ENCODE measurements around the gene CTTNBP2NL. TPM values are rescaled to one million over a fixed set of nuclear protein-coding genes. Genes with fewer than 3 reads are reported as not detected.
"Not testable (repeated sequence)": the region's sequence is repeated elsewhere in the genome, so short reads cannot be mapped to it uniquely, and the experiment has no call there.

CTTNBP2NL gene
- total RNA-seq, 2 experiments from 2014 or later: 0.54 to 1.5 TPM

DNA sequence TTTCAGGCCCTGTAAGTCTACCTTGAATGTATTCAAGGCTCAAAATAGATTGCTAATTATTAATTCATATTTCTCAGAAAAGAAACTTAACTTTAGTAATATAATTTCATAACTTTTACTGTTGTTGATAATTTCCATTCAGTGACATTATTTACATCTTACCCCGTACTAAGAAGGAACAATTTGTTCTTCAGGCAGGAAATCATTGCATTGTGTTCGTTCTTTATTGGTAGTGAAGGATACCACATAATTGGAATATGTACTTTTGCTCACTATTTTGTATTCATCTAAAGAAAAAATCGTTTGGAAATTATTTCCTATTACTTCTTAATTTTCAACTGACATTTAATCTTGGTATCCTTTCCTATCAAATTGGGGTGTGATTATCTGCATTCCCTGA is 39.4 kb downstream of the CTTNBP2NL start:
- Mint-ChIP-seq H3K4me3 (no peak overlapping the region), H3K27me3 (peaks cover 12% of the 10 kb centered on the region), H3K4me1 (no peaks in the 10 kb centered on the region), H3K36me3 (no peaks in the 10 kb centered on the region), H3K27ac (no peak overlapping the region), H3K9me3 (no peaks in the 10 kb centered on the region)
- no peak for DNase-seq

DNA sequence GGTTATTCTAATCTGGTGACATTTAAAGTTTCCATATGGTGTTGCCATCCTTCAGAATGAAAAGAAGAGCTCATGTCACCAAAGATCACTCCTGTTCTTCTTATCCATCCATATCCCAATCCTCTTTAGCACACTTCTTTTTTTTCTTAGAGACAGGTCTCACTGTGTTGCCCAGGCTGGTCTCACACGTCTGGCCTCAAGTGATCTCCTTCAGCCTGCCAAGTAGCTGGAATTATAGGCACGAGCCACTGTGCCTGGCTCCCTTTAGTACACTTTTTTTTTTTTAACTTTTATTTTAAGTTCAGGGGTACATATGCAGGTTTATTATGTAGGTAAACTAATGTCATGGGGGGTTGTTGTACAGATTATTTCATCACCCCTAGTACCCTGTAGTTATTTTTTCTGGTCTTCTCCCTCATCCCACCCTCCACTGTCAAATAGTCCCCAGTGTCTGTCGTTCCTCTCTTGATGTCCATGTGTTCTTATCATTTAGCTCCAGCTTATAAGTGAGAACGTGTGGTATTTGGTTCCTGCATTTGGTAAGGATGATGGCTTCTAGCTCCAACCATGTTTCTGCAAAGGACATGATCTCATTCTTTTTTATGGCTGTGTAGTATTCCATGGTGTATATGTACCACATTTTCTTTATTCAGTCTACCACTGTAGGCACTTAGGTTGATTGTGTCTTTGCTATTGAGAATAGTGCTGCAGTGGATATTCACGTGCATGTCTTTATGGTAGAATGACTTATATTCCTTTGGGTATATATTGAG is 40.6 kb downstream of the CTTNBP2NL start:
- Mint-ChIP-seq H3K36me3 (no peaks in the 10 kb centered on the region), H3K27me3 (peaks cover 8% of the 10 kb centered on the region), H3K9me3 (no peaks in the 10 kb centered on the region), H3K27ac (no peak overlapping the region), H3K4me1 (no peaks in the 10 kb centered on the region), H3K4me3 (no peak overlapping the region)
- no peak for DNase-seq

DNA sequence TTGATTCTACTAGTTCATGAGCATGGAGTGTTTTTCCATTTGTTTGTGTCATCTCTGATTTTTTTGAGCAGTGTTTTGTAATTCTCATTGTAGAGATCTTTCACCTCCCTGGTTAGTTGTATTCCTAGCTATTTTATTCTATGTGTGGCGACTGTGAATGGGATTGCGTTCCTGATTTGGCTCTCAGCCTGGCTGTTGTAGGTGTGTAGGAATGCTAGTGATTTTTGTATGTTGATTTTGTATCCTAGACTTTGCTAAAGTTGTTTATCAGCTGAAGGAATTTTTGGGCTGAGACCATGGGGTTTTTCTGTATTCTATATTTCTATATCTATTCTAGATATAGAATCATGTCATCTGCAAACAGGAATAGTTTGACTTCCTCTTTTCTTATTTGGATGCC is 42.1 kb downstream of the CTTNBP2NL start:
- H3K36me3 Mint-ChIP-seq, H3K27me3 Mint-ChIP-seq, H3K4me3 Mint-ChIP-seq, H3K4me1 Mint-ChIP-seq, H3K27ac Mint-ChIP-seq, H3K9me3 Mint-ChIP-seq, DNase-seq: not testable (repeated sequence)

DNA sequence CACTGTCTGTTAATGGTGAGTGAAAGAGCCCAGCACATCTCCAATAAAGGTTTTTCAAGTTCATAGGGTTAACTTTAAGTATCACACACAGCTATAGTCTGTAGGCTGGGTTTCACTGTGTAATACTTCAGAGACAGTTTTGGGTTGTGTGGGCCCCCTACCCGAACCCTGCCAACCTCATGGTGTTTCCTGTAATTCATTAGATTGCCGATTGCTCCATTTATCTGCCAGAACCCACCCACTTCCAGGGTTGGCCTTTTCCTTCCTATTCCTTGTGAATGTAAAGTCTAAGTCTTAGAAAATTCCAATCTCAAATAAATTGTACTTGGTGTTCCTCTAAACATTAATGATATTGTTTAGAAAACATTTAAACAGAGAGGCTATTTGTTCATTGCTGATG is 43.6 kb downstream of the CTTNBP2NL start:
- Mint-ChIP-seq H3K4me3 (no peak overlapping the region), H3K27ac (no peak overlapping the region), H3K36me3 (no peaks in the 10 kb centered on the region), H3K9me3 (no peaks in the 10 kb centered on the region), H3K4me1 (no peaks in the 10 kb centered on the region), H3K27me3 (peaks cover 8% of the 10 kb centered on the region)
- DNase-seq: no peak

DNA sequence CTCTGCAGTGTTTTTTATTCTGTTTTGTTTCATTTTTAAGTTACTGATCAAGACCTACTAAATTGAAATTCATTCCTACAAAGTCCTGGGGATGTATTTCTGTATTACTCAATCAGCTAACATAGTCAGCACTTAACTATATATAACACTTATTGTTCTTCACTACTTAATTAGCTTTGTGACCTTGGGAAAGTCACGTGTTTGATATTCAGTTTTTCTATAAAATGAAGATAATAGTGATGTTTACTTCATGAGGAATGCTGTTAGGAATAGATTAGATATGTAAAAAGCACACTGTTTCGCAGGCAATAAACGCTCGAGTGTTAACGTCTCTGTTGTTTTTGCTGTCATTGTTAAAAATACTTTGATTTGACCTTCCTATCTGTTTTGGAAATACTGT is 44.6 kb downstream of the CTTNBP2NL start:
- Mint-ChIP-seq H3K4me3 (no peak overlapping the region), H3K4me1 (no peaks in the 10 kb centered on the region), H3K27ac (no peak overlapping the region), H3K36me3 (no peaks in the 10 kb centered on the region), H3K9me3 (no peaks in the 10 kb centered on the region), H3K27me3 (peaks cover 8% of the 10 kb centered on the region)
- no peak for DNase-seq

DNA sequence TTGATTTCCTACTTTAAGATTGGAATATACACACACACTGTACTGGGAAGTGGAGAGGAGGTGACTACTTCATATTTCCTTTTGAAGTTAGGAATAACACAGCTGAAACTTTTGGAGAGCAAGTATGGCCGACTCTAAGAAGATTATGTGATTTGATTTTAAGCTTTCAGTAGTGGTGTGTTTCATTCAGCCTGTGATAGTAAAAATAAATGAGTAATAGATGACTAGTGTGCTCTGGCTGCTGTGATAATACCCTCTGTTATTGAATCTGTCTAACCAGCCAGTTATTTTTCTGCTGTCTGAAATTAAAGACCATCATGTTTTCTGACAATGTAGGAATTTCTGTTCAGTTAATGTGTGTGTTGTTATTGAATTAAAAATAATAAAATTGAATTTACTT is 48.3 kb downstream of the CTTNBP2NL start:
- Mint-ChIP-seq H3K4me3 (no peak overlapping the region), H3K27me3 (no peaks in the 10 kb centered on the region), H3K4me1 (no peaks in the 10 kb centered on the region), H3K9me3 (no peaks in the 10 kb centered on the region), H3K27ac (no peak overlapping the region), H3K36me3 (no peaks in the 10 kb centered on the region)
- DNase-seq: no peak

DNA sequence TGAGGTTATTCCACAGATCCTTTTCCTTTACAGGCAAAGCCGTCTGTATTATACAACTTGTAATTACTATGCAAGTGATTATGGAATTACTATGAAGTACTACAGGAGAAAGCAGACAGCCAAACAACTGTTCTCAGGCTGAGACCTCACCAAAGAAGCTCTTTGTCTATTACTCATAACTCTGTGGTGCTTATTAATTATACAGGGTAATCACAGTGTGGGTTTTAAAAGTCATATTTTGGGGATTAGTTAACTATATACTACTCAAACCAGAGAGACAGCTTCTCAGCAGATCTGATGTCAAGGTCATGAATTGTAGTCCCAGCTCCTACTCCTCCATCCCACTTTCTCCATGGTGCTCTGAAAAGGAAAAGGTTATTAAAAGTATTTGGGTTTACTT is 49.6 kb downstream of the CTTNBP2NL start:
- H3K27me3 Mint-ChIP-seq: no peaks in the 10 kb centered on the region

DNA sequence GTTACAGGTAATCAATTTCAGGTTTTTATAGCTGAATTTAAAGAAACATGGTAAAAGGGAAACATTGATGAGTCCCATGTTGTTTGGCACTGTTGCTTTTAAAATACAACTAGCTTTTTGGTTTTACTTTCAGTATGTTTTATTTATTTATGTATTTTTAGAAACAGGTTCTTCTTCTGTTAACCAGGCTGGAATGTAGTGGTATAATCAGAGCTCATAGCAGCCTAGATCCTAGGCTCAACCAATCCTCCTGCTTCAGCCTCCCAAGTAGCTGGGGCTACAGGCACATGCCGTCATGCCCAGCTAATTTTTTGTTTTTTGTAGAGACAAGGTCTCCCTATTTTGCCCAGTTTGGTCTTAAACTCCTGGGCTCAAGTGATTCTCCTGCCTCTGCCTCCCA is 50.4 kb downstream of the CTTNBP2NL start:
- no peaks in the 10 kb centered on the region for H3K36me3 Mint-ChIP-seq
- H3K27ac Mint-ChIP-seq: no peak overlapping the region
- no peak overlapping the region for H3K4me3 Mint-ChIP-seq
- no peaks in the 10 kb centered on the region for H3K27me3 Mint-ChIP-seq
- DNase-seq: no peak
- no peaks in the 10 kb centered on the region for H3K9me3 Mint-ChIP-seq
- no peaks in the 10 kb centered on the region for H3K4me1 Mint-ChIP-seq

More for the DNA sequence above, 49.6 kb downstream of the CTTNBP2NL start:
- Mint-ChIP-seq H3K4me3 (no peak overlapping the region), H3K9me3 (no peaks in the 10 kb centered on the region), H3K27ac (no peak overlapping the region), H3K4me1 (no peaks in the 10 kb centered on the region), H3K36me3 (no peaks in the 10 kb centered on the region)
- DNase-seq: no peak

DNA sequence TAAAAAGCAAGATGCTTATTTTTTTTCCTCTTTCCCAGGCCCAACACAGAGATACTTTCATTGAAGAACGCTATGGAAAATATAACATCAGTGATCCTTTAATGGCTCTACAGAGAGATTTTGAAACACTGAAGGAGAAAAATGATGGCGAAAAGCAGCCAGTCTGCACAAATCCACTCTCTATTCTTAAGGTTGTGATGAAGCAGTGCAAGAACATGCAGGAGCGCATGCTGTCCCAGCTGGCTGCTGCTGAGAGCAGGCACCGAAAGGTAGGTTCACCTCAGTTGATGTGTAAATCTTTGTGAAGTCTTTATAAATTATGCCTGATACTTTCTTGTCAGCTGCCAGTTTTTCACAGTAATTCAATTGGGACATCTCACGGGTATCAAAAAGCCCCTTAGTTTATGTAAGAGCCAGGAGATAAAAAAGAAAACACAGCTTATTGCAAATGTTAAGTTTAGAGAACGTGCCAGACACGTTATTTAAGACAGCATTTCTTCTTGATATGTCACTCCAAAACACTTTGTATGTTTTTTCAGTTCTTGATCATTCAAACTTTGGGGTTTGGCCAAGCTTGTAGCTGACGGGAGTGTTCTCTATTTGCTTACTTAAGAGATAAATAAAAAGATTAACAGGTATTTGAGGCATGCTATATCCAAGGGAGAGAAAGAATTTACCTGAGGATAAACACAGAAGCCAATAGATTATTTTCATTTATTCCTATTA is 53.1 kb downstream of the CTTNBP2NL start:
- no peak overlapping the region for H3K4me3 Mint-ChIP-seq
- H3K36me3 Mint-ChIP-seq: no peaks in the 10 kb centered on the region
- no peak overlapping the region for H3K27ac Mint-ChIP-seq
- H3K9me3 Mint-ChIP-seq: no peaks in the 10 kb centered on the region
- DNase-seq: no peak
- H3K4me1 Mint-ChIP-seq: no peaks in the 10 kb centered on the region
- no peaks in the 10 kb centered on the region for H3K27me3 Mint-ChIP-seq

DNA sequence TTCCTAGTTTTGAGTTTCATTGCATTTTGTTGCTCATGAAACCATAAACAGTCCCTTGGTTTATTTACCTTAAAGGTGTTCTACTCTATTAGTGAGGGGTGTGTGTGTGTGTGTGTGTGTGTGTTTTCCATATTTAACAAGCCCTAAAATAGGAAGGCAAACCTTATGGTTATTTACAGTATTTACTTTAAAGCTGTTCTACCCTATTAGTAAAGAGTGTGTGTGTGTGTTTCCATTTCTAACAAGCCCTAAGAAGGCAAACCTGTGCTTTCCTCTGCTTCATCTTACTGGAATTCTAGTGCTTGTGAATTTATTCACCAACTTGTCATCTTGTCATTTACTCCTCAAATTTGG is 53.6 kb downstream of the CTTNBP2NL start:
- Mint-ChIP-seq H3K4me1 (no peaks in the 10 kb centered on the region), H3K9me3 (no peaks in the 10 kb centered on the region), H3K36me3 (no peaks in the 10 kb centered on the region), H3K27me3 (peaks cover 4% of the 10 kb centered on the region), H3K27ac (no peak overlapping the region), H3K4me3 (no peak overlapping the region)
- DNase-seq: no peak

DNA sequence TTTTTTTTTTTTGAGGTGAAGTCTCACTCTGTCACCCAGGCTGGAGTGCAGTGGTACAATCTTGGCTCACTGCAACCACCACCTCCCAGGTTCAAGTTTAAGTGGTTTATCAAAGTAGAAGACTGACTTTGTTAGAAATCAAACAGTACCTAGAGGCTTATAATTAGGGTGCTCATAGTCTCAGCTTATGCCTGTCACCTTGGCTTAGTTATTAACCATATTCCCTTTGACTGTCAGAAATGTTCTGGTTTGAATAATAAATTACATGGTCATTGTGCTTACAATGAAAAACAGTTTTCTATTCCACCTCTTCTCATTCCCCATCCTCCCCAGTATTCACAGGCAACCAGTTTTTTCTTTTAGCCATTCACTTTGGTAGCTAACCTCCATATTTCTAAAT is 54.8 kb downstream of the CTTNBP2NL start:
- H3K4me1 Mint-ChIP-seq: no peaks in the 10 kb centered on the region
- no peaks in the 10 kb centered on the region for H3K9me3 Mint-ChIP-seq
- no peak overlapping the region for H3K4me3 Mint-ChIP-seq
- DNase-seq: no peak
- peaks cover 4% of the 10 kb centered on the region for H3K27me3 Mint-ChIP-seq
- H3K36me3 Mint-ChIP-seq: no peaks in the 10 kb centered on the region
- no peak overlapping the region for H3K27ac Mint-ChIP-seq

DNA sequence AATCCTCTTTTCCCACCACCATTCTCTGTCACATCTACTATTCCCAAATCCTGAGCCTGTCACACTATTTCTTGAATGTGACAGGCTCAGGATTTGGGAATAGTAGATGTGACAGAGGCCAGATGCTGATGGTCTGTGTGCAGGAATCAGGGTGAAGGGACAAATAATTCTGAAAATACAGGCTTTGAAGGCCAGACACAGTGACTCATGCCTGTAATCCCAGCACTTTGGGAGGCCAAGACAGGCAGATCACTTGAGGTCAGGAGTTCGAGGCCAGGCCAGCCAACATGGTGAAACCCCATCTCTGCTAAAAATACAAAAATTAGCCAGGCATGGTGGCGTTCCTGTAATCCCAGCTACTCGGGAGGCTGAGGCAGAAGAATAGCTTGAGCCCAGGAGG is 55.3 kb downstream of the CTTNBP2NL start:
- not testable (repeated sequence) for H3K9me3 Mint-ChIP-seq, H3K36me3 Mint-ChIP-seq, H3K4me3 Mint-ChIP-seq, H3K4me1 Mint-ChIP-seq, H3K27me3 Mint-ChIP-seq, H3K27ac Mint-ChIP-seq, DNase-seq

DNA sequence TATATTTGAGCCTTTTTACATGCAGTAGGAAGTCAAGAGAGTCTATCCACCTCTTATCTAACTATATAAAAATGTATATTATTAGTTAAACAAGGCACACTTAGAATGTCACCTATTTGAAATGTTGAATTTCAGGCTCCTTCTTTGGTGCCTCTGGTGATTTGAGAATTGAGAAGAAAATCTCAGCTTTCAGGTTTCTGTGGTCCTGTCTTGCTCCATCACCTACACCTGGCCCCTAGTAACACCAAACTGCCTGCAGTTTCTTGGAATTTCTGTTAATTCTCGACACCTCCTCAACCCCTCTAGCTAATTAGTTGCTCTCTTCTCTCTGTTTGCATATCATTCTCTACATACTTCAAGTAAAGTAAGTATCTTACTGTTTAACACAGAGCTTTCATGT is 57.9 kb downstream of the CTTNBP2NL start:
- H3K4me1 Mint-ChIP-seq: no peaks in the 10 kb centered on the region
- no peak for DNase-seq
- no peak overlapping the region for H3K4me3 Mint-ChIP-seq
- H3K36me3 Mint-ChIP-seq: no peaks in the 10 kb centered on the region
- H3K27me3 Mint-ChIP-seq: peaks cover 4% of the 10 kb centered on the region
- no peaks in the 10 kb centered on the region for H3K9me3 Mint-ChIP-seq
- no peak overlapping the region for H3K27ac Mint-ChIP-seq

DNA sequence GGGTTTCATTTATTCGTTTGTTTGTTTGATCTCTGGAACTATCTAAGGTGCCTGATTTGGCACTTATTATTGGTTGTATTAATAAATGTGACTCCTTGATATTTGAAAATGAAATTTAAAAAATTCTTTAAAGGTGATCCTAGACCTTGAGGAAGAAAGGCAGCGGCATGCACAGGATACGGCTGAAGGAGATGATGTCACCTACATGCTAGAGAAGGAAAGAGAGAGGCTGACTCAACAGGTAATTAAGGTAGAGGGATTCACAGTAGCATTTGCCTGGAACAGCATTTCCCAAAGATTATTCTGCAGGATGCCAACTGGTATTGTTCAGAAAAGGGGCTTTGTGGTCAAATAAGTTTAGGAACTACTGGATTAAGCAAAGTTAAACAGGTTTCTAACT is 58.3 kb downstream of the CTTNBP2NL start:
- no peak overlapping the region for H3K4me3 Mint-ChIP-seq
- peaks cover 4% of the 10 kb centered on the region for H3K27me3 Mint-ChIP-seq
- no peaks in the 10 kb centered on the region for H3K36me3 Mint-ChIP-seq
- no peaks in the 10 kb centered on the region for H3K4me1 Mint-ChIP-seq
- H3K9me3 Mint-ChIP-seq: no peaks in the 10 kb centered on the region
- DNase-seq: no peak
- H3K27ac Mint-ChIP-seq: no peak overlapping the region

DNA sequence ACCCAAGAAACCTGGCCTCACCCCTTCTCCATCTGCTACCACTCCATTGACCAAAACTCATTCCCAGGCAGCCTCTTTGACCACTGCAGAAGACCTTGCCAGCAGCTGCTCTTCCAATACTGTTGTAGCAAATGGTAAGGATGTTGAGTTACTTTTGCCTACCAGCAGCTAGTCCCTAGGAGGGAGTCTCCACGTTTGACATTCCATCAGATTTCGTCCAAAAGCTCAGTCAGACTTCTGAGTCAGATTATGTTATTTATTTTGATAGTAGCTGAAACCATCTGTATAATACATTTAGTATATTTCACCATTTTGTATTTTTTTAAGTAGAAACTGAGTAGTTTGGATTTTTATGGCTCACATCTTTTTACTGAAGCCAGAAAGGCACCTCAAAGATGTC is 61.2 kb downstream of the CTTNBP2NL start:
- peaks cover 4% of the 10 kb centered on the region for H3K27me3 Mint-ChIP-seq
- DNase-seq: no peak
- no peaks in the 10 kb centered on the region for H3K9me3 Mint-ChIP-seq
- H3K4me1 Mint-ChIP-seq: no peaks in the 10 kb centered on the region
- H3K4me3 Mint-ChIP-seq: no peak overlapping the region
- no peaks in the 10 kb centered on the region for H3K36me3 Mint-ChIP-seq
- no peak overlapping the region for H3K27ac Mint-ChIP-seq

DNA sequence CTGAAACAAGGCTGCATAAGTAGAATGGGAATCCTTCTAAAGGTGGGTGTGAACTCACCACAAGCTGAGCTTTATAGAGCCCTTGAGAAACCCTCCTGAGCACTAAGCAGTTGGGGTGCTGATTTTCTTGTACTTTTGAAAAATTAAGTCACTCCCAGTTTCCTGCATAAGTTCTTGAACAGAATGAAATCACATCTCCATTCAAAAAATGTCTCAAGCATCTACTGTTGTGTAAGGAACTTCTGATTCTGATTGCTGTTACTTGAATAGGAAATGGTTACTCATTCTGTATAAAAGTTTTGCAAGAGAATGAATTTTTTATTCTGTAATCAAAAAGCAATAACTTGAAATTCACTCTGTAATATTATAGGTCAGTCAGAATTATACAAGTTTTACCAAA is 61.9 kb downstream of the CTTNBP2NL start:
- peaks cover 4% of the 10 kb centered on the region for H3K27me3 Mint-ChIP-seq

More for the DNA sequence above, 61.9 kb downstream of the CTTNBP2NL start:
- DNase-seq: no peak
- no peaks in the 10 kb centered on the region for H3K36me3 Mint-ChIP-seq
- H3K9me3 Mint-ChIP-seq: no peaks in the 10 kb centered on the region
- no peak overlapping the region for H3K27ac Mint-ChIP-seq
- H3K4me3 Mint-ChIP-seq: no peak overlapping the region
- no peaks in the 10 kb centered on the region for H3K4me1 Mint-ChIP-seq
